HG03280 (cell line): ENCODE data around the gene GRAMD1B.

Source experiments
- ATAC-seq: cut with Tn5 transposase; IDR thresholded peaks from one replicate; pipeline ENCODE4 v1.9.1; 2021; ENCODE audit warnings: mild to moderate bottlenecking, moderate library complexity; ENCODE audit not compliant: unreplicated experiment

GRAMD1B gene

GRCh38 chr11:123429913-123430720, at the start of gene GRAMD1B:
TSS of gene GRAMD1B (plus strand) at chr11:123430269. CDS start at chr11:123430793, 524 bp downstream.
- peak; percentile 63 for ATAC-seq

DNA sequence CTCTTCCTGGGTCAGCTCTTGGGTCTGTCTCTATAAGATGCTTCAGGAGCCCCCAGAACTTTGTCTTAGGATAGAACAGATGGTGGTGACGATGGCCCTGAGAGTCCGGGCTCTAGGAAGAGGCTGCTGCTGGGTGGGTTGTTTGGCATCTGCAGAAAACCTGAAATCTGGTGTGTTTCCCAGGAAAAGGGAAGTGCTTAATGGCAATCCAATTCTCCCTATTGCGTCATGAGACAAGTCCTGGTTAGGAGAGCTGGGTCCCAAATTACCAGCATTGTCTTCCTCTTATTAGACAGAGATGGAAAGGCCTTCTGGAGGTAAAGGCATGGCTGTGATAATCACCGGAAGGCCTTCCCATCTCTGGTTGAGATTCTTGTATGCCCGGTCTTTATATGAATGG, 48.9 kb upstream of the GRAMD1B start:
- no peak for ATAC-seq

GRCh38 chr11:123381817-123382554, 48.1 kb upstream of the GRAMD1B start:
- peak; percentile 59 for ATAC-seq

DNA sequence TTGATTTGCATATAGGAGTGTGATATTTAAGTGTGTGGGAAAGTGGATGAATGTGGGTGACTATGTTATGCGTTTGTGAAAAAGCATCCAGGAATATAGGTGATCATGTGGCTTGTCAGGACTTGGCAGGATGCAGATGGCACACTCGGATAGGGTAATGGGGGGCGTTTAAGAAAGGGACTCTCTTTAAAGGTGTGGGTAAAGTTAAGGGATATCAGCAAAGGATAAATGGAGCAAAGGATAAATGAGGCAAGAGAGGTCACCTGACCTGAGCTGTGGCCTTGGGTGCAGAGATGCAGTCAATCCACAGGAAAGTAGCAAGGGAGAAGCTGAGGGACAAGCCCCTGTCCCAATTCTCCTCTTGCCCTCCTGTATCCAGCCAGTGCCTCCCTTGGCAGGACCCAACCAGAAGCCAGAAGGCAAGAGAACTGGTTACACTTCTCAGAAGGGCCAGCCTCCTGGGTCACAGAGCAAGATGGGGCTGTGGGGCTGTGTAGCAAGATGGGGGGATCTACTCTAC, 47.5 kb upstream of the GRAMD1B start:
- ATAC-seq = peak; percentile 8

- no peak for ATAC-seq
These were observed 46.0 kb upstream of the GRAMD1B start for GRCh38 chr11:123384116-123384515.

DNA sequence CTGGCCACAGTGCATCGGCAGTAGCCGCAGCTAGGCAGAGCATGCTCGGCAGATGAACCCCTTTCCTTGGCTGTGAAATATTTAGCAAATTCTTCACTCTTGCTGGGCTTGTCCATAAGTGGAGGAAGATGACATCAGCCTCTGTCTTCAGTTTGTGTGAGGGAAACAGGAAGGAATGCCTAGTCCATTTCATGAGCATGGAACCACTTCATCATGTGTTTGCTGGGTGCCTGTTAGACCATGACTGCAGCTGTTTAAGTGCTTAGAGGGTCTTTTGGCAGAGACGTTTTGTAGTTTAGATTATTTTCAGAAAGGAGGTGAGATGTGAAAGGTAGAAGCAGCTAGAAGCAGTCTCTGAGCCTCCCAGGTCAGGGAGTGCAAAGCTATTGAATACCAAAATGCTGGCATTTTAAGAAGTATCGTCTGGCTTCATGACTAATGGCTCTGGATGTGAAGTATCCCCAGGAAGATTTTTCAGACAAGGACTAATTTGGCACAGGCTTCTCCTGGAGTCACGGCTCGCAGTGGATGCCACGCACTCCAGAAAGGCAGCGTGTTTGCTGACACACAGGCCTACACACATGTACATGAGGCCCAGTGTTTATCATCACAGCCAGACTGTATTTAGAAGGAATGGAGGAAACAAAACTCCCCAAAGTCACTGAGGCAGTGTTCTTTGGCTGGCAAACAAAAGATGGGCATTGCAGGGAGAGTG, 43.1 kb upstream of the GRAMD1B start:
- no peak for ATAC-seq

- ATAC-seq = no peak
These were observed 41.4 kb upstream of the GRAMD1B start for GRCh38 chr11:123388640-123389039.

- no peak for ATAC-seq
These were observed 39.9 kb upstream of the GRAMD1B start for GRCh38 chr11:123390146-123390545.

DNA sequence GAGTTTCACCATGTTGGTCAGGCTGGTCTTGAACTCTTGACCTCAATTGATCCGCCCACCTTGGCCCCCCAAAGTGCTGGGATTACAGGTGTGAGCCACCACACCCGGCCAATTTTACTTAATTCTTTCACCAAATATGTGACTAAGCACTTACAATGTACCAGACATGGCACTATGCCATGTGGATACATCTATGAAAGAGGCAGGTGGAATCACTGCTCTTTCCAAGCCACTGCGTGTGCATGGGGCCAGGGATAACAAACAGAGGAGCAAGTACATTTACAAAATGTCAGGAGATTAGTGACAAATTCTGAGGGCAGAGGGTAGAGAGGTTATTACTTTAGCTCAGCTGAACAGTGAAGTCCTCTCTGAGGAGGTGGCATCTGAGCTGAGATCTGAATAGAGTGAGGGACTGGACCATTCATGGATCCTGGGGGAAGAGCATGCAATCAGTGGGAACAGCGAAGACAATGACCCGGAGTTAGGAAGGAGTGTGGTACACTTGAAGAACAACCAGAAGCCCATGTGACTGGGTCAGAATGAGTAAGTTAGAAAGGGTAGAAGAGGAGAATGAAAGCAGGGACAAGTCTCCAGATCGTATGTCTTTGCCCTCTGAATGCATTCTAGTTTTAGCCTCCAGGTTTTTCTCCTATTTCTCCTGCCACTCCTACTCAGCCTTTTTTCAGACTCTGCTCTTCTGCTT, 38.3 kb upstream of the GRAMD1B start:
- ATAC-seq = no peak

DNA sequence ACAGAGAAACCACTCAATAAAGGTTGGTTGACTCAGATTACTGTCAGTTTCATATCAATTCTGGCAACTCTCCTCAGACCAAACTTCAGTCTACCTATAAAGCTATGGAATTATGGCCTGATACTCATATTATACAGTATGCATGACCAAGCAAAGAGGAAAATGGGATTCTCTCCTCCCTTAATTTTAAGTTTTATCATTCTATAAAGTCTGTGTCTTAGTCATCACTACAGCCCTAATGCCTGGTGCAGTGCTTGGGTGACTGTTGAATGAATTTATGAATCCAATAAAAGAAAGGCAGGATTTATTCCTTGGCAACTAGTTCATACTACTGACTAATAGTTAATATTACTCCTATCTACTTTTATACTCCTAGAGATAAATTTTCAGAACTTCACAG, 37.6 kb upstream of the GRAMD1B start:
- ATAC-seq = no peak

GRCh38 chr11:123392844-123393243, 37.2 kb upstream of the GRAMD1B start:
- ATAC-seq = no peak

- peak; percentile 67 for ATAC-seq
These were observed 36.6 kb upstream of the GRAMD1B start for GRCh38 chr11:123393312-123393927.

GRCh38 chr11:123404676-123405075, 25.4 kb upstream of the GRAMD1B start:
- no peak for ATAC-seq

DNA sequence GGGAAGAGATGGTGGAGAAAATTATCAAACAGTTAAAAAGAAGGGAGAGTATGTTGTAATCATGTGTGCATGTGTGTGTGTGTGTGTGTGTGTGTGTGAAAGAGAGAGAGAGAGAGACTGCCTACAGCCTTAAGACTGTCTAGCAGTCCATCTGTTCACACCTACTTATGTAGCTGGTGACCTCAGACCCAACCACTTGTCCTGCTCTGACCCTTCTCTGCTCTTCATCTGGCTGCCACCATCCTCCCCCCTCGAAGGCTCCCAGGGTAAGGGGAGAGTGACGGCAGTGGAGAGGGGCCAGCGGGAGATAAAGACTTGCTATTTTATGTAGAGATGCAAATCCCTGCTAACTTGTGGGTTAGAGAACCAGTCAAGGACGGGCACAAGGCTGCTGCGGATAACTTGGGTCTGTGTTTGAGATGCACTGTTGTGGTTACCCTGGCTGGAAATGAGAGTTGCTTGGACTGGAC, 24.9 kb upstream of the GRAMD1B start:
- ATAC-seq = no peak

DNA sequence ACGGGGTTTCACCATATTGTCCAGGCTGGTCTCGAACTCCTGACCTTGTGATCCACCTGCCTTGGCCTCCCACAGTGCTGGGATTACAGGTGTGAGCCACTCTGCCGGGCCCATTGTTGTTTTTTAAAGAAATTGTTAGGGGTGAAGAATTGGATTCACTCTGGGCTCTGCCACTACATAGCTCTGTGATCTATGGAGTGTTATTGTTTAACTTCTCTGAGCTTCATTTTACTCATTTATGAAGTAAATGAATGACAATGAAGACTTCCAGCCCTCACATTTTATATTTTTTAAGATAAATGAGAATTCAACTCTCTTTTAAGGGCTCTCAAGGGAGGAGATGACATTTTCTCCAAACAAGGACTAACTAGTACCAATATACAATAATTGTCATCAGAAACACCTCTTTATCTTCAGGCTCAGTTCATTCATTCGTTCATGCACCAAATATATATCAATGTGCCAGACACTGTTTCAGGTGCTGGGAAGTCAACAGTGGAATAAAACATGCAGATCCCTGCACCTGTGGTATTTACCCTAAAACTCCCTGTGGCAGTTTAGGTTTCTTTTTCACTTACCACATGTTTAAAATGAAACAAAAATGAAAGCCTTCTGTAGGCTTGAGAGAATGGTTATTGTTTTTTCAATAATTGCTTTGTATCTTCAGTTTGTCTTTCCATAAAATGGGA, 23.5 kb upstream of the GRAMD1B start:
- ATAC-seq = peak; percentile 55

DNA sequence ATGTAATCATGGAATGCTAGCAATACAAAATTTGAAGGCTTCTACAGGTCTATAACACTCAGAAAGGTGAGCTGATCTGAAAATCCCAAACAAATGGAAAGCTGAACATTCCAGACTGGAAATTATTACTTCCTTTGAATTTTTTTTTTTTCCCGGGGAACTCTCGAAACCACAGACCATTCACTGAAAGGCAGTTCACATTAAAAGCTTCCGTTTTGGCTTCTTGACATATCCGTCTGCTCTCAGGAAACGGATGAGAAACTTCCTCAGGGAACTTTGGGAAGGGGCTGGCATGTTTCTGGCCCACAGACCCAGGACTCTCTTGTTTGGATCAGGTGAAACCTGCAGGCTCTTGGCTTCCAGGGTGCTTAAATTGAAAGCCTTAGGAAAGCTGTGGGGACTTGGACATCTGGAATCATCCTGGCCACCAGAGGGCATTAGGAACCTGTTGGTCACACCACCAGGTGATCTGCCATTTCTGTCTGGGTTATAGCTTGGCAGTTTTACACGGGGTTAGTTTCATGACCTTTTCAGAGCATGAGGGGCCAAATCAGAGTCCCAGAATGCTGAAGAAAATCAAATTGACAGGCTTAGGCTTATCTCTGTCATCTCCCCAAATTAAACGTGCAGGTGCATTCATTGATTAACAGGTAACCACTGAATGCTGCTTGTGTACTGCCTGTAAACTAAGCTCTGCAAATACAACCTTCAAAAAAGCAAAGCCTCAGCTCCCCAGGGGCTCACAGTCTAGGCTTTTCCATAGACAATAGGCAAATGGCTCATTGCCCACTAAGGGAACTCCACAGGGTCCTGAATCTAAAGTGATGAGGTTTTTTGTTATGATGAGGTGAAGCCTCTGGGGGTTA, 22.7 kb upstream of the GRAMD1B start:
- ATAC-seq = peak; percentile 62

DNA sequence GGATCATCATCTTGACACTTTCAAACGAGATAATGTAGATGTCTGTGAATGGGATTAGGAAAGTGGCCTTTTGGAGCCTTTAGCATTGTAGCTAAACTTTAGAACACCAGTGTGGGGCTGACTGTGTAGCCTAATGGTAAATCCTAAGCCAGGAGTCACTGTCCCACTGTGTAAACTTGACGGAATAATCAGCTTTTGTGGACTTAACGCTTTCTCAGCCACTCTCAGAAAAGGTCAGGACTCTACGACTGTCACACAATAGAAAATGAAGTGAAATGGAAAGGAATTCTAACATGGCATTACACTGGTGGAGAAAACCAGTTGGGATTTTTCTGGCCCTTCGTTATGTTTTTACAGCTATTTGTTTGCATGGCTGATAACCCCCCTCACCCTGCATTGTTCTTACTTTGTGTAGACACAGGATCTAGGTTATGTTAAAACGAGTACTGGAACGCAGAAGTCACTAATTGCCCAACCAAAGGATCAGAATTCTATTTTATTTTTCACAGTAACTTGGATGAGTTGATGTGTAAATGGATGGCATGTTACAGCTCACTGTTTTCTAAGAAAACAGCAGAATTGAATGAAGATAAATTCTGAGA, 22.0 kb upstream of the GRAMD1B start:
- no peak for ATAC-seq
